OCI-M1 (cell line): ENCODE results near the gene ANKIB1.
"Not testable (repeated sequence)": the region's sequence is repeated elsewhere in the genome, so short reads cannot be mapped to it uniquely, and the experiment has no call there.

Experiments used
- DNase-seq: peaks from one replicate; lab custom pipeline; 2025; lab: John Stamatoyannopoulos, UW

The ANKIB1 gene

GRCh38 chr7:92331508-92331907 lies 85.7 kb downstream of the ANKIB1 start:
- no peak for DNase-seq

- no peak for DNase-seq
Observed at GRCh38 chr7:92332782-92333181, 87.0 kb downstream of the ANKIB1 start.

GRCh38 chr7:92333866-92334265 lies 88.1 kb downstream of the ANKIB1 start:
- no peak for DNase-seq

- no peak for DNase-seq
Observed at GRCh38 chr7:92335574-92335973, 89.8 kb downstream of the ANKIB1 start.

GRCh38 chr7:92336662-92337340 lies 91.0 kb downstream of the ANKIB1 start:
- DNase-seq: peak; percentile 94

GRCh38 chr7:92340016-92340415 lies 94.2 kb downstream of the ANKIB1 start:
- DNase-seq: no peak

- DNase-seq: no peak
Observed at GRCh38 chr7:92343714-92344113, 97.9 kb downstream of the ANKIB1 start.

GRCh38 chr7:92352009-92352408 lies 106.2 kb downstream of the ANKIB1 start:
- no peak for DNase-seq

- no peak for DNase-seq
Observed at GRCh38 chr7:92354214-92354613, 108.4 kb downstream of the ANKIB1 start.

- DNase-seq: peak; percentile 89
Observed at GRCh38 chr7:92356406-92356805, 110.6 kb downstream of the ANKIB1 start.

- DNase-seq: no peak
Observed at GRCh38 chr7:92357260-92357659, 111.5 kb downstream of the ANKIB1 start.

GRCh38 chr7:92359179-92359578 lies 113.4 kb downstream of the ANKIB1 start:
- not testable (repeated sequence) for DNase-seq

- no peak for DNase-seq
Observed at GRCh38 chr7:92359801-92360200, 114.0 kb downstream of the ANKIB1 start.

GRCh38 chr7:92360387-92360786 lies 114.6 kb downstream of the ANKIB1 start:
- DNase-seq: no peak

GRCh38 chr7:92362131-92362530 lies 116.4 kb downstream of the ANKIB1 start:
- DNase-seq: no peak

- DNase-seq: no peak
Observed at GRCh38 chr7:92366730-92367129, 121.0 kb downstream of the ANKIB1 start.

GRCh38 chr7:92368741-92369140 lies 123.0 kb downstream of the ANKIB1 start:
- no peak for DNase-seq

- no peak for DNase-seq
Observed at GRCh38 chr7:92375013-92375412, 129.2 kb downstream of the ANKIB1 start.

GRCh38 chr7:92391071-92391470 lies 145.3 kb downstream of the ANKIB1 start:
- no peak for DNase-seq

GRCh38 chr7:92397542-92397941 lies 151.8 kb downstream of the ANKIB1 start:
- DNase-seq: no peak

- DNase-seq: no peak
Observed at GRCh38 chr7:92400013-92400412, 154.2 kb downstream of the ANKIB1 start.

- no peak for DNase-seq
Observed at GRCh38 chr7:92402920-92403759, 157.4 kb downstream of the ANKIB1 start.

- DNase-seq: no peak
Observed at GRCh38 chr7:92403760-92404074, 157.9 kb downstream of the ANKIB1 start.

- peak; percentile 93 for DNase-seq
Observed at GRCh38 chr7:92404170-92404614, 158.4 kb downstream of the ANKIB1 start.
